HG03457 (cell line): Measurements from ENCODE around the gene ATG7.

ENCODE experiments used
- ATAC-seq: cut with Tn5 transposase; IDR thresholded peaks from one replicate; pipeline ENCODE4 v1.9.1; 2021; ENCODE audit warnings: moderate number of reproducible peaks; ENCODE audit not compliant: unreplicated experiment

The ATG7 gene

GRCh38 chr3:11548721-11549131, 276.5 kb downstream of the ATG7 start:
- no peak for ATAC-seq

- ATAC-seq, result no peak
Observed at GRCh38 chr3:11549580-11550140, 277.5 kb downstream of the ATG7 start.

- ATAC-seq, result no peak
Observed at GRCh38 chr3:11551036-11551435, 278.8 kb downstream of the ATG7 start.

- ATAC-seq, result no peak
Observed at GRCh38 chr3:11552289-11553264, 280.4 kb downstream of the ATG7 start.

- ATAC-seq, result no peak
Observed at GRCh38 chr3:11553436-11554235, 281.4 kb downstream of the ATG7 start.

GRCh38 chr3:11554236-11554610, 282.0 kb downstream of the ATG7 start:
- ATAC-seq, result no peak

- no peak for ATAC-seq
Observed at GRCh38 chr3:11554666-11555065, 282.5 kb downstream of the ATG7 start.

GRCh38 chr3:11555211-11555782, 283.1 kb downstream of the ATG7 start:
- ATAC-seq, result no peak

GRCh38 chr3:11555881-11556633, 283.9 kb downstream of the ATG7 start:
- no peak for ATAC-seq

GRCh38 chr3:11556851-11557644, 284.9 kb downstream of the ATG7 start:
- ATAC-seq, result no peak

- ATAC-seq, result no peak
Observed at GRCh38 chr3:11558002-11558401, 285.8 kb downstream of the ATG7 start.

GRCh38 chr3:11558411-11558903, 286.3 kb downstream of the ATG7 start:
- no peak for ATAC-seq

GRCh38 chr3:11558918-11559815, 287.0 kb downstream of the ATG7 start:
- ATAC-seq, result no peak

- no peak for ATAC-seq
Observed at GRCh38 chr3:11559816-11560633, 287.8 kb downstream of the ATG7 start.

- ATAC-seq, result no peak
Observed at GRCh38 chr3:11560746-11561145, 288.5 kb downstream of the ATG7 start.

GRCh38 chr3:11562277-11562881, 290.2 kb downstream of the ATG7 start:
- no peak for ATAC-seq

- ATAC-seq, result no peak
Observed at GRCh38 chr3:11563159-11563864, 291.1 kb downstream of the ATG7 start.
